Stimulated activated CD4-positive, alpha-beta T cell treated with anti-CD3 and anti-CD28 coated beads, TNF-alpha, amount 100 ng/mL, for 48 hours (primary cell): ENCODE measurements around the gene SLC66A1.

ENCODE experiments used
- DNase-seq, 3 donors: peaks; one replicate each; pipeline ENCODE4 v3.0.0-alpha.2; 2020; ENCODE audit warnings: low read depth in 3 of 3

The SLC66A1 gene

GRCh38 chr1:19342894-19343616, 30.9 kb downstream of the SLC66A1 start:
- DNase-seq: no peak

- no peak for DNase-seq
Observed at GRCh38 chr1:19343617-19344350, 31.7 kb downstream of the SLC66A1 start.

- peak in 1 of 3 donors; percentile 27 for DNase-seq
Observed at GRCh38 chr1:19344372-19344810, 32.3 kb downstream of the SLC66A1 start.

DNA sequence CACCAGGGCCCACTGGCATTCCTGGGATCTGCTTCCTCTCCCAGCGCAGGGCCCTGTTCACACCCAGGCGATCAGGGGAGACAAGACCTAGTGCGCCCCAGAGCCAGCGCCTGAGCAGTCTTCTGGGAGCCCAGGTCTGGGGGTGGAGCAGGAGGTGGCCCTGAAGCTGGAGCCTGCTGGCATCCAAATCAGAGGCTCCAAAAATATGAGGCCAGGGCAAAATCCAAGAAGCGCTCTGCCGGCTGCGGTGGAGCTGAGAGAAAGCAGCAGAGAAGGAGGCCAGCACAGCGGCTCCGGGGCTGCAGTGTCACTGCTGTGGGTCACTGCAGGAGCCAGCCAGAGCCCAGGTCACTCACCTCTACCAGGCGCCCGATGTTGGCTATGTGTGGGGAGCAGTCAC, 32.7 kb downstream of the SLC66A1 start:
- no peak for DNase-seq

GRCh38 chr1:19345391-19345790, 33.3 kb downstream of the SLC66A1 start:
- no peak for DNase-seq

DNA sequence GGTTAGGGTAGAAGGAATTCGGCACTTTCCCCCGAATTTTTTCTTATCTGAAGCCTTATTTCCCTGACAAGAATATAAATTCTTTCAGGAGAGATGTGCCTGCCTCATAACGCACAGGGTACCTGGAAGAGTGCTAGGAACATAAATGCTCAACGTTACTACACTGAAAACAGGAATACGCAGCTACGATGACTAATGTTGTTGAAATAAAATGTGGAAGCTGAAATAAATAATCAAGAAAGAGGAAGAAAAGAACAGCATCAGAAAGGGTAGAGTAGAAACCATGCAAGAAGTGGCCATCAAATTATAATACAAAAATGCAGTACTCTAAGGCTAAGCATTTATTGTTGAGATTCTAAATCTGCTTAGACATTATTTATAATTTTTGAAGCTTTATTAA, 33.9 kb downstream of the SLC66A1 start:
- no peak for DNase-seq

GRCh38 chr1:19347533-19348172, 35.5 kb downstream of the SLC66A1 start:
- DNase-seq: no peak

DNA sequence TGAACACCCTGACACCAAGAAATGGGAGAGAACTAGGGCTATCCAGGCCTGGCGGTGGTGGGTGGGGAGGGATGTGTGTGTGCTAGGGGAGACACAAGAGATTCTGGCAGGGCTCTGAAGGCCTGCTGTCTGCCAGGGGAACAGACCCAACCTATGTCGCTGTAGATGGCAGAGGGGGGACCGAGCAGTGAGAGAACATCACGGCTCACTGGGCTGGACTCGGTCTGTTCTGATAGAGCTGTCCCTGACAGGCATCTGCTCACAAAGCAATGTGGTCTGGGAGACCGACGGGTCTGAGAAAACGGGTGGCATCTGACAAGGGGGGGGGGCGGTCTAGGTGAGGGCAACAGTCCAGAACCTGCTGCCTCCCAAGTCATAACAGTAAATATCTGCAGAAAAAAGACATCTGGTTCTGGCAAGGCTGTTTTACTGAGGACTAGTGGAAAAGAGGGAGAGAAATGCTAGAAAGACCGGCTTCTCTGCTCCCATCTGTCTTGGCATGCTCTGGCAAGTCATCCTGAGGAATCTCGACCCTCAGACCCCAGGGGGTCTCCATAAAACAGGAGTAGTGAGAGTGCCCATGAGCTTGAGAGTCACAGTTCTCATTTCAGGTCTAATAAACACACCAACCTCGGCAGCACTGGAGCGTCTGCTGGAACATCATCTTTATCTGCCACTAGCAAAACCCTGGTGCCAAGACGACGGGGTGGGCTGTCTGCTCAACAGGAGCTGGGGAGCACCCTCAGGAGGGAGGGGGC, 36.5 kb downstream of the SLC66A1 start:
- no peak for DNase-seq

DNA sequence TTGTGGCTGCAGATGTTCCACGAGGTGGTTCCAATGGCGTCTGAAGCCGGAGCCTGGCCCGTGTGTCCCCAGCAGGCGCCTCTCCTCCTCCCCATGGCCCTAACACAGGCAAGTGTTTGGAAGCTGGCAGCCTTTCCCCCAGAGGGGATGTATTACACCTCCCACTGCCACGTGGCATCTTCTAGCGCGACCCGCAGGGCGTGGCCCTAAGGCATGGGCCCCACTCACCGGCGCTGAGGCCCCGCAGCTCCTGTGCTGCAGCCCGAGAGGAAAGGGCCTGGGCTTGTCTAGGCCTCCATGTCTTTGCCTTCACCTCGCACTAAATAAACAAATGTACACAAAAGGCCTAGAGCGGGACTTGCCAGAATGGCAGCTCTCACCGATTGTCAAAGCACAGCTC, 37.9 kb downstream of the SLC66A1 start:
- DNase-seq: no peak

GRCh38 chr1:19350566-19350965, 38.4 kb downstream of the SLC66A1 start:
- no peak for DNase-seq

DNA sequence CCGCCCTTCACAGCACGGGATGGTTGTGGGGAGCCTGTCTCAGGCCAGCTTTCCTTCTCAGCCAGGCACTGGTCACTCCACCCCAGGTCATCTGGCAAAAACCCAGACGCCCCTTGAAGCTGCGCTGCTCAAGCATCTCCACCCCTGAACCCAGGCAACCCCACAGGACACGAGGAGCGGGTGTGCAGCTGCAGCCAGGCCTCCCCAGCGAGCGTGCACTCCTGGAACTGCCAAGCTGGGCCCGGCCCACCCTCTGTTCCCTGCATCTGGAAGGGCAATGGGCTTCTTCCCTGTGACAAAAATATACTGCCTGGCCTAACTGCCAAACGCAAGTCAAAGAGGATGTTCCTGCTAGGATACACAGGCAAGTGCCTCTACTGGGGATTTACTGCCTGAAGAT, 39.7 kb downstream of the SLC66A1 start:
- DNase-seq: no peak

GRCh38 chr1:19352839-19353238, 40.7 kb downstream of the SLC66A1 start:
- DNase-seq: no peak

- no peak for DNase-seq
Observed at GRCh38 chr1:19353596-19353995, 41.5 kb downstream of the SLC66A1 start.

DNA sequence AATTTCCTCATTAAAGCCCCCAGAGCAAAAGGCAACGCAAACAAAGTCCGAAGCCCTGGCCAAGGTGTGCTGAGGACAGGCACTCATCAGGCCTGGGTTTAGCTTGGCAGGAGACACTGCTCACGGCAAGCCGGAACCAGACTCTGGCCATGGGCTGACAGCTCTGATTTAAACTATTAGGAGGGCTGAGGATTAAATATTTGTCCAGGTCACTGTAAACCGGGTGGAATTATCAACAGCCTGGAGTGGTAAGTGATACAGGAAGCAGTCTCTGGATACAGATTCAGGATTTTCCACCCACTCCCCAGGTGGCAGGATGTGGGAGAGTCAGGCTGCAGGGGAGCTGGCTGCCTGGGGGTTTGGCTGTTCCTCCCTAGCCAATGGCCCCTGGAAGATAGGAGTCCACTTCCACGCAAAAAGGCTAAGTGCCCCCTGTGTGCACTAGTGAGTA, 42.4 kb downstream of the SLC66A1 start:
- DNase-seq: no peak

DNA sequence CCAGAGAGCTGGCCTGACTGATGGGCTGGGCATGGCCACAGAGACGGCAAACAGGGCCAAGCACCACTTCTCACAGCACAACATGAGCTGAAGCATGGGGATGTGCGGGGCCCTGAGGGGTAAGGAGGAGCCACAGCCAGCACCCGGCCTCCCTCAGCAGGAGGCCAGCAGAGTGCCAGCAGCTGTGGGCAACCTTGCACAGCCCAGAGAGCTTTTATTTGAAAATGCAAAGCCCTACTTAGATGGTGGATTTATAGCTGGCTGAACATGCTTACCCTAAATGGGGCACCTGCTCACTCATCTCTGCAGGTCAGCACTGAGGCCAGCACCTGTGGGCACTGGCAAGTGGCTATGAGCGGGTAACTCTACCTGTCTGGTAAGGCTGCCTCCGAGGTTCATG, 44.1 kb downstream of the SLC66A1 start:
- no peak for DNase-seq

DNA sequence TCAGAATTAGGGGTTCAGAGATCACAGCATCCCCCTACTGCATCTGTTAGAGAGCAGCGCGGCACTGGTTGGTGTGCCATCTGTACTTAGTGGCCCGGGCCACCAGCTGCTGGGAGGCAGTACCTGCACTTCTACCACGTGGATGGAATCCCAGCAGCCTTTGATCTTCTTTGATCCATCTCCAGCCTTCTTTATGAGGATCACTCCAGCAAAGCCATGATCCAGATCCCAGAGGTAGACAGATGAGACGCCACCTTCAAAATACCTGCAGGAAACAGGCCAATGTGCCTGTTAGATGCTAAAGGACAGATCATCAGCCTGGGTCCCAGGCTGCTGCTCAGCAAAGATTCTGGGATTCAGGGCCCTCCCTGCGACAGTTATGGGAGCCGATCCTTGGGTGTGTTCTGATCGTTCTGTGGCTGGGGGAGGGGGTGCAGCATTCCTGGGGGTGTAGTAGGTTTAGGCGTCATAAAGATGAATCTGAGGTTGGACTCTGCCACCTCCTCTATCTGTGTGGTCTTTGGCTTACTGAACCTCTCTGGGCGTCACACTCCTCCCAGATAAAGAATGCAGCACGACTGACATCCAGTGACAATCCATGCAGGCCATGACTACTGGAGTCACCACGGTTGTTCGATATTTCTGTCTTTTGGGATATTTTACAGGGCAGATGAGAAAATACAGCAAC, 45.3 kb downstream of the SLC66A1 start:
- no peak for DNase-seq

DNA sequence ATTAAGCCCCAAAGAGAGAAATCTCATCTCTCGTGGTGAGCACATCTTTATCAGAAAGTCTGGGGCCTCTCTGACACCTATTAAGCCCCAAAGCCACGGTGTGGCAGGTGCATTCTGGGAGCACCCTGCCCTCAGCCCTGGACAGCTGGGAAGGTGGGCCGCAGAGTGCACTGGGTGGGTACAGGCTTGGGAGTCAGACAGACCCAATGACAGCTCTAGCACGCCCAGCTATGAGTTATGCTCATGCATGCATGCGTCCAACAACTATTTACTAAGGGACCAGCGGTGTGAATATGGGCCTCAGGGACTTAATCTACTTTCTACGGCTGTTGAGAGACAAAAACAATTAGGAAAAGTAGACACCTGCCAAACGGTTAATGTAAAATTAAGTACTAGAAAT, 46.6 kb downstream of the SLC66A1 start:
- no peak for DNase-seq

GRCh38 chr1:19359357-19359756, 47.2 kb downstream of the SLC66A1 start:
- no peak for DNase-seq

- DNase-seq: no peak
Observed at GRCh38 chr1:19360016-19360415, 47.9 kb downstream of the SLC66A1 start.

GRCh38 chr1:19360432-19360831, 48.3 kb downstream of the SLC66A1 start:
- DNase-seq: no peak

GRCh38 chr1:19360843-19361610, 48.9 kb downstream of the SLC66A1 start:
- DNase-seq: no peak
